H9 (cell line): ENCODE results near the gene SNED1. TPM values are rescaled to one million over a fixed set of nuclear protein-coding genes. Genes with fewer than 3 reads are reported as not detected.

ENCODE experiments used
- DNase-seq: peaks from one replicate; pipeline ENCODE4 v3.0.0-alpha.2; 2017
- H2AFZ ChIP-seq: one replicate; pipeline ENCODE4 v1.6.1; 2013; ENCODE audit warnings: mild to moderate bottlenecking, low read length, control low read depth, moderate library complexity
- H2AK5ac ChIP-seq: 2 replicates; pipeline ENCODE4 v1.6.1; 2013; ENCODE audit warnings: low read length, control low read depth, mixed read lengths; ENCODE audit not compliant: insufficient read length
- H2BK120ac ChIP-seq: one replicate; pipeline ENCODE4 v1.6.1; 2013; ENCODE audit warnings: low read depth, mild to moderate bottlenecking, low read length, control low read depth, inconsistent platforms; ENCODE audit not compliant: poor library complexity, severe bottlenecking
- H2BK12ac ChIP-seq: 2 replicates; pipeline ENCODE4 v1.6.1; 2013; ENCODE audit warnings: low read length, control low read depth, mixed read lengths, low read depth; ENCODE audit not compliant: insufficient read length
- H2BK15ac ChIP-seq: 2 replicates; pipeline ENCODE4 v1.6.1; 2013; ENCODE audit warnings: low read depth, low read length, control low read depth
- H2BK20ac ChIP-seq: one replicate; pipeline ENCODE4 v1.6.1; 2013; ENCODE audit warnings: low read depth, mild to moderate bottlenecking, low read length, control low read depth, inconsistent platforms; ENCODE audit not compliant: poor library complexity, severe bottlenecking
- H2BK5ac ChIP-seq: 2 replicates; pipeline ENCODE4 v1.6.1; 2013; ENCODE audit warnings: low read length, control low read depth, mixed read lengths; ENCODE audit not compliant: insufficient read length
- H3K14ac ChIP-seq: 2 replicates; pipeline ENCODE4 v1.6.1; 2013; ENCODE audit warnings: low read length, control low read depth; ENCODE audit not compliant: insufficient read depth
- H3K18ac ChIP-seq: 2 replicates; pipeline ENCODE4 v1.6.1; 2013; ENCODE audit warnings: low read depth, mild to moderate bottlenecking, mixed read lengths, low read length, control low read depth; ENCODE audit not compliant: insufficient read length
- H3K23ac ChIP-seq: 2 replicates; pipeline ENCODE4 v1.6.1; 2013; ENCODE audit warnings: low read length, control low read depth, mixed read lengths, low read depth; ENCODE audit not compliant: insufficient read length
- H3K23me2 ChIP-seq: 2 replicates; pipeline ENCODE4 v1.6.1; 2013; ENCODE audit warnings: low read depth, mild to moderate bottlenecking, mixed read lengths, low read length, control low read depth; ENCODE audit not compliant: insufficient read length, poor library complexity, severe bottlenecking
- H3K27ac ChIP-seq: 2 replicates; pipeline ENCODE4 v1.5.1; 2013; ENCODE audit warnings: low read length, control low read depth, mixed read lengths, low read depth; ENCODE audit not compliant: insufficient read length
- H3K27me3 ChIP-seq: 2 replicates; pipeline ENCODE4 v1.6.1; 2013; ENCODE audit warnings: low read length, control low read depth, inconsistent platforms; ENCODE audit not compliant: insufficient read depth
- H3K4ac ChIP-seq: 2 replicates; pipeline ENCODE4 v1.6.1; 2013; ENCODE audit warnings: low read depth, mild to moderate bottlenecking, control low read depth, inconsistent platforms, low read length, moderate library complexity
- H3K4me1 ChIP-seq: 2 replicates; pipeline ENCODE4 v1.6.1; 2013; ENCODE audit warnings: low read length, control low read depth, inconsistent platforms; ENCODE audit not compliant: insufficient read depth
- H3K4me2 ChIP-seq: 2 replicates; pipeline ENCODE4 v1.6.1; 2013; ENCODE audit warnings: low read length, control low read depth, mixed read lengths; ENCODE audit not compliant: insufficient read length, insufficient read depth
- H3K56ac ChIP-seq: 2 replicates; pipeline ENCODE4 v1.6.1; 2013; ENCODE audit warnings: low read depth, mild to moderate bottlenecking, mixed read lengths, low read length, control low read depth; ENCODE audit not compliant: insufficient read length
- H3K79me1 ChIP-seq: 2 replicates; pipeline ENCODE4 v1.6.1; 2013; ENCODE audit warnings: low read depth, mild to moderate bottlenecking, moderate library complexity, low read length, control low read depth, inconsistent platforms; ENCODE audit not compliant: insufficient read depth, poor library complexity, severe bottlenecking
- H3K79me2 ChIP-seq: 2 replicates; pipeline ENCODE4 v1.6.1; 2013; ENCODE audit warnings: low read length, control low read depth, inconsistent platforms; ENCODE audit not compliant: insufficient read depth
- H3K9ac ChIP-seq: 2 replicates; pipeline ENCODE4 v1.6.1; 2013; ENCODE audit warnings: low read length, control low read depth, mixed read lengths; ENCODE audit not compliant: insufficient read length; ENCODE audit errors: extremely low read depth
- H3K9me3 ChIP-seq: one replicate; pipeline ENCODE4 v1.6.1; 2013; ENCODE audit warnings: low read depth, low read length, inconsistent platforms; ENCODE audit not compliant: control insufficient read depth
- H3T11ph ChIP-seq: one replicate; pipeline ENCODE4 v1.6.1; 2013; ENCODE audit warnings: mild to moderate bottlenecking, low read length, control low read depth, inconsistent platforms
- H4K20me1 ChIP-seq: one replicate; pipeline ENCODE4 v1.6.1; 2013; ENCODE audit not compliant: control insufficient read depth, insufficient read length, insufficient read depth
- H4K5ac ChIP-seq: 2 replicates; pipeline ENCODE4 v1.6.1; 2013; ENCODE audit warnings: low read depth, mild to moderate bottlenecking, mixed read lengths, low read length, control low read depth; ENCODE audit not compliant: insufficient read length
- H4K8ac ChIP-seq: replicated peaks from 2 replicates; pipeline ENCODE4 v1.6.1; 2013; ENCODE audit warnings: low read length, control low read depth, mixed read lengths, low read depth; ENCODE audit not compliant: insufficient read length
- H4K91ac ChIP-seq: 2 replicates; pipeline ENCODE4 v1.6.1; 2013; ENCODE audit warnings: low read depth, mild to moderate bottlenecking, moderate library complexity, mixed read lengths, low read length, control low read depth; ENCODE audit not compliant: insufficient read length
- H3K27ac Mint-ChIP-seq, 3 experiments: 2 replicates in 2 of 3; 3 replicates in 1 of 3; pipeline ENCODE4 v1.8.0; 2020 to 2021; ENCODE audit warnings: mixed read lengths in 3 of 3, mild to moderate bottlenecking in 1 of 3, moderate library complexity in 1 of 3
- H3K27me3 Mint-ChIP-seq: 2 replicates; pipeline ENCODE4 v1.8.0; 2021; ENCODE audit warnings: low read depth, mild to moderate bottlenecking, moderate library complexity, mixed read lengths
- H3K36me3 Mint-ChIP-seq, 3 experiments: 2 replicates in 2 of 3; 3 replicates in 1 of 3; pipeline ENCODE4 v1.8.0; 2020 to 2021; ENCODE audit warnings: low read depth in 3 of 3, mixed read lengths in 3 of 3; ENCODE audit not compliant: insufficient read depth in 1 of 3
- H3K4me1 Mint-ChIP-seq, 2 experiments: 2 replicates each; pipeline ENCODE4 v1.8.0; 2020; ENCODE audit warnings: mixed read lengths in 2 of 2
- H3K4me3 Mint-ChIP-seq, 2 experiments: 2 replicates in 1 of 2; 3 replicates in 1 of 2; pipeline ENCODE4 v1.8.0; 2020 to 2021; ENCODE audit warnings: mild to moderate bottlenecking in 2 of 2, mixed read lengths in 2 of 2, moderate library complexity in 1 of 2
- H3K9me3 Mint-ChIP-seq, 2 experiments: 2 replicates in 1 of 2; 3 replicates in 1 of 2; pipeline ENCODE4 v1.8.0; 2020; ENCODE audit warnings: mild to moderate bottlenecking in 2 of 2, mixed read lengths in 2 of 2, moderate library complexity in 1 of 2
- WGBS: extraction: QIAGEN DNeasy Blood & Tissue Kit; methylation state at CpG from one replicate; pipeline ENCODE4 v1.1.7; 2013; ENCODE audit warnings: missing lambda C conversion rate, low lambda C conversion rate, mixed read lengths; ENCODE audit not compliant: insufficient read length; ENCODE audit errors: extremely low coverage; 5-methylcytosine and 5-hydroxymethylcytosine counted together
- total RNA-seq: library from RNA; stranded (reverse); gene quantifications from 2 replicates; pipeline ENCODE4 v1.2.1, GENCODE V29; 2021
- TF ChIP-seq, protein P1 (sequence below): fragments of 200-600 bp; sonication (generic); conservative IDR thresholded peaks from 3 replicates; pipeline ENCODE4 v1.8.0; 2021; ENCODE audit warnings: antibody characterized with exemption, mild to moderate bottlenecking

Gene SNED1
- total RNA-seq, 1 experiment from 2014 or later = 2.5 TPM

DNA sequence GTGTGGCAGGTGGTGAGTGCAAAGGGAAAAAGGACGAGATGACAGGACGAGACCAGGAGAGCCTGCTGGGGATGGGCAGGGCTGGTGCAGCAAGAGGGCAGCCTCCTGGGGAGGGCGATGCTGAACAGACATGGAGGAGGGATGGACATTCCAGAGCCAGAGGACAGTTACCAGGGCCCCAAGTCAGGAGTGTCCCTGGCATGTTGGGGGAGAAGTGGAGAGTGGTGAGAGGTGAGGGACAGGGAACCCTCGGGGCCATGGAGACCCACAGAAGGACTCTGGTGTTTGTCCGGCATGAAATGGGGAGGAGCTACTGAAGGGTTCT lies 84.6 kb downstream of the SNED1 start:
- Histone ChIP-seq H3K9me3 (no peaks in the 10 kb centered on the region), H3T11ph (no peak overlapping the region), H2BK20ac (no peak overlapping the region), H3K56ac (peak overlapping the region; percentile 55), H3K4me1 (no peaks in the 10 kb centered on the region), H4K5ac (peak overlapping the region; percentile 70), H3K23me2 (no peaks in the 10 kb centered on the region), H3K9ac (no peak overlapping the region), H3K23ac (no peak overlapping the region), H3K14ac (peak overlapping the region; percentile 25; the same call in 1 of the 2 replicates), H3K27me3 (no peaks in the 10 kb centered on the region), H4K91ac (no peak overlapping the region), H3K4me2 (no peak overlapping the region), H3K27ac (no peak overlapping the region), H4K8ac (no peak overlapping the region), H3K18ac (no peak overlapping the region), H2BK12ac (no peak overlapping the region), H2BK5ac (no peak overlapping the region), H3K79me2 (no peaks in the 10 kb centered on the region), H2AK5ac (no peak overlapping the region), H4K20me1 (no peaks in the 10 kb centered on the region), H2BK120ac (no peak overlapping the region), H2BK15ac (no peak overlapping the region; the same call in 1 of the 2 replicates), H3K79me1 (no peaks in the 10 kb centered on the region), H3K4ac (no peak overlapping the region), H2AFZ (no peak overlapping the region)
- H3K9me3 Mint-ChIP-seq = no peaks in the 10 kb centered on the region
- no peaks in the 10 kb centered on the region for H3K4me1 Mint-ChIP-seq
- no peak overlapping the region; a peak in 1 of 7 replicates for H3K27ac Mint-ChIP-seq
- H3K4me3 Mint-ChIP-seq = no peak overlapping the region
- no peaks in the 10 kb centered on the region for H3K27me3 Mint-ChIP-seq
- TF ChIP-seq, protein P1, sequence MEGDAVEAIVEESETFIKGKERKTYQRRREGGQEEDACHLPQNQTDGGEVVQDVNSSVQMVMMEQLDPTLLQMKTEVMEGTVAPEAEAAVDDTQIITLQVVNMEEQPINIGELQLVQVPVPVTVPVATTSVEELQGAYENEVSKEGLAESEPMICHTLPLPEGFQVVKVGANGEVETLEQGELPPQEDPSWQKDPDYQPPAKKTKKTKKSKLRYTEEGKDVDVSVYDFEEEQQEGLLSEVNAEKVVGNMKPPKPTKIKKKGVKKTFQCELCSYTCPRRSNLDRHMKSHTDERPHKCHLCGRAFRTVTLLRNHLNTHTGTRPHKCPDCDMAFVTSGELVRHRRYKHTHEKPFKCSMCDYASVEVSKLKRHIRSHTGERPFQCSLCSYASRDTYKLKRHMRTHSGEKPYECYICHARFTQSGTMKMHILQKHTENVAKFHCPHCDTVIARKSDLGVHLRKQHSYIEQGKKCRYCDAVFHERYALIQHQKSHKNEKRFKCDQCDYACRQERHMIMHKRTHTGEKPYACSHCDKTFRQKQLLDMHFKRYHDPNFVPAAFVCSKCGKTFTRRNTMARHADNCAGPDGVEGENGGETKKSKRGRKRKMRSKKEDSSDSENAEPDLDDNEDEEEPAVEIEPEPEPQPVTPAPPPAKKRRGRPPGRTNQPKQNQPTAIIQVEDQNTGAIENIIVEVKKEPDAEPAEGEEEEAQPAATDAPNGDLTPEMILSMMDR = no peak
- no peak for DNase-seq
- peaks cover 10 to 27% (median 24%) of the 10 kb centered on the region in 3 experiments; a peak in 6 of 7 replicates for H3K36me3 Mint-ChIP-seq
- no CpG with 5 or more reads among the region's 5 CpGs for WGBS
